Liver (tissue), 9 donors: ENCODE results near the gene RAMP3. TPM values are rescaled to one million over a fixed set of nuclear protein-coding genes. Genes with fewer than 3 reads are reported as not detected.

Source experiments
- DNase-seq: peaks from one replicate; pipeline ENCODE4 v3.0.0-alpha.2; 2017; ENCODE audit warnings: low spot score
- H3K27ac ChIP-seq, 2 donors: one replicate each; pipeline ENCODE4 v1.7.0; 2013; ENCODE audit warnings: inconsistent platforms in 2 of 2, low read length in 2 of 2, control low read depth in 1 of 2, low read depth in 1 of 2, mild to moderate bottlenecking in 1 of 2
- H3K27me3 ChIP-seq, 4 donors: one replicate each; pipeline versions ENCODE4 v1.6.1 to v1.7.0; 2013; ENCODE audit warnings: low read length in 3 of 4, inconsistent platforms in 1 of 4, mild to moderate bottlenecking in 1 of 4, moderate library complexity in 1 of 4; ENCODE audit not compliant: control insufficient read depth in 4 of 4, insufficient read depth in 4 of 4
- H3K36me3 ChIP-seq, 4 donors: one replicate each; pipeline versions ENCODE4 v1.6.1 to v1.7.0; 2013; ENCODE audit warnings: low read length in 3 of 4, mild to moderate bottlenecking in 3 of 4, low read depth in 1 of 4, moderate library complexity in 1 of 4; ENCODE audit not compliant: control insufficient read depth in 4 of 4, insufficient read depth in 3 of 4
- H3K4me1 ChIP-seq, 4 donors: one replicate each; pipeline versions ENCODE4 v1.6.1 to v1.7.0; 2013; ENCODE audit warnings: low read length in 3 of 4, mild to moderate bottlenecking in 3 of 4, moderate library complexity in 1 of 4; ENCODE audit not compliant: control insufficient read depth in 4 of 4, insufficient read depth in 4 of 4
- H3K4me3 ChIP-seq, 3 donors: one replicate each; pipeline versions ENCODE4 v1.6.1 to v1.7.0; 2013; ENCODE audit warnings: low read length in 3 of 3, control low read depth in 1 of 3, low read depth in 1 of 3, mild to moderate bottlenecking in 1 of 3
- H3K9ac ChIP-seq, 2 donors: one replicate each; pipeline ENCODE4 v1.7.0; 2013; ENCODE audit warnings: low read length in 2 of 2, mild to moderate bottlenecking in 2 of 2, moderate library complexity in 2 of 2, control low read depth in 1 of 2, low read depth in 1 of 2
- H3K9me3 ChIP-seq, 4 donors: one replicate each; pipeline versions ENCODE4 v1.6.1 to v1.7.0; 2013; ENCODE audit warnings: low read length in 3 of 4; ENCODE audit not compliant: control insufficient read depth in 4 of 4
- EGR1 ChIP-seq, 2 donors: IDR thresholded peaks; 2 replicates each; pipeline ENCODE4 v1.6.1; 2016 to 2018; ENCODE audit warnings: antibody characterized with exemption in 2 of 2, low read depth in 2 of 2
- FOXA1 ChIP-seq: IDR thresholded peaks from 2 replicates; pipeline ENCODE4 v1.6.1; 2016; ENCODE audit warnings: antibody characterized with exemption
- FOXA2 ChIP-seq: IDR thresholded peaks from 2 replicates; pipeline ENCODE4 v1.6.1; 2016; ENCODE audit warnings: antibody characterized with exemption
- GABPA ChIP-seq, 2 donors: IDR thresholded peaks in 1 of 2; conservative IDR thresholded peaks in 1 of 2; 2 replicates each; pipeline ENCODE4 v1.6.1; 2016; ENCODE audit warnings: antibody characterized with exemption in 2 of 2, mild to moderate bottlenecking in 1 of 2, moderate library complexity in 1 of 2
- HNF4A ChIP-seq, 2 donors: conservative IDR thresholded peaks; 2 replicates each; pipeline ENCODE4 v1.6.1; 2016; ENCODE audit warnings: antibody characterized with exemption in 2 of 2, mild to moderate bottlenecking in 2 of 2
- HNF4G ChIP-seq: IDR thresholded peaks from 2 replicates; pipeline ENCODE4 v1.6.1; 2016; ENCODE audit warnings: antibody characterized with exemption
- JUND ChIP-seq, 2 donors: IDR thresholded peaks; 2 replicates each; pipeline ENCODE4 v1.6.1; 2016; ENCODE audit warnings: antibody characterized with exemption in 2 of 2
- NR2F2 ChIP-seq: IDR thresholded peaks from 2 replicates; pipeline ENCODE4 v1.6.1; 2016; ENCODE audit warnings: antibody characterized with exemption
- RAD21 ChIP-seq, 2 donors: IDR thresholded peaks; 2 replicates each; pipeline ENCODE4 v1.6.1; 2016; ENCODE audit warnings: antibody characterized with exemption in 2 of 2, mild to moderate bottlenecking in 2 of 2
- REST ChIP-seq: IDR thresholded peaks from 2 replicates; pipeline ENCODE4 v1.6.1; 2016; ENCODE audit warnings: antibody characterized with exemption, mild to moderate bottlenecking
- RXRA ChIP-seq, 2 donors: IDR thresholded peaks; 2 replicates each; pipeline ENCODE4 v1.6.1; 2017 to 2018; ENCODE audit warnings: antibody characterized with exemption in 2 of 2, mild to moderate bottlenecking in 1 of 2
- SP1 ChIP-seq: IDR thresholded peaks from 2 replicates; pipeline ENCODE4 v1.6.1; 2018; ENCODE audit warnings: antibody characterized with exemption, mild to moderate bottlenecking
- TAF1 ChIP-seq: conservative IDR thresholded peaks from 2 replicates; pipeline ENCODE4 v1.6.1; 2016; ENCODE audit warnings: antibody characterized with exemption, mild to moderate bottlenecking
- YY1 ChIP-seq: IDR thresholded peaks from 2 replicates; pipeline ENCODE4 v1.6.1; 2016; ENCODE audit warnings: antibody characterized with exemption, mild to moderate bottlenecking
- WGBS: extraction: QIAGEN DNeasy Blood & Tissue Kit; methylation state at CpG from one replicate; pipeline ENCODE4 v1.1.7; 2013; 5-methylcytosine and 5-hydroxymethylcytosine counted together
- polyA plus RNA-seq, 2 donors: library from polyadenylated mRNA; stranded (reverse) in 1 of 2; unstranded in 1 of 2; fragments of 200-250 nt in 1 of 2; fragments of >200 nt in 1 of 2; fragmentation: Nextera tagmentation in 1 of 2; extraction: Ambion mirVana in 1 of 2; gene quantifications; one replicate each; pipeline versions ENCODE4 v1.2.1 to v1.2.3, GENCODE V29; 2013 to 2015
- total RNA-seq, 2 donors: library from RNA; depleted of rRNA; stranded (reverse); fragments of >200 nt; gene quantifications; one replicate each; pipeline ENCODE4 v1.2.3, GENCODE V29; 2014
- TF ChIP-seq, protein P1 (sequence below): fragments of 150-350 bp; IDR thresholded peaks from 2 replicates; pipeline ENCODE4 v1.5.1; 2017; ENCODE audit warnings: improper control_type of control experiment, low read depth, low read length; ENCODE audit not compliant: missing input control
- TF ChIP-seq, protein P2 (sequence below): IDR thresholded peaks from 2 replicates; pipeline ENCODE4 v1.6.1; 2016; ENCODE audit warnings: antibody characterized with exemption
- TF ChIP-seq, protein P3 (sequence below): IDR thresholded peaks from 2 replicates; pipeline ENCODE4 v1.6.1; 2016; ENCODE audit warnings: antibody characterized with exemption
- donor health status: healthy.
- donor health status: healthy.
- donor health status: healthy.
- donor health status: healthy.
- donor health status: healthy.

RAMP3 gene
- total and polyA plus RNA-seq, 4 donors: 2.3 to 30.0 (median 22.2) TPM

- TF ChIP-seq, protein P1, sequence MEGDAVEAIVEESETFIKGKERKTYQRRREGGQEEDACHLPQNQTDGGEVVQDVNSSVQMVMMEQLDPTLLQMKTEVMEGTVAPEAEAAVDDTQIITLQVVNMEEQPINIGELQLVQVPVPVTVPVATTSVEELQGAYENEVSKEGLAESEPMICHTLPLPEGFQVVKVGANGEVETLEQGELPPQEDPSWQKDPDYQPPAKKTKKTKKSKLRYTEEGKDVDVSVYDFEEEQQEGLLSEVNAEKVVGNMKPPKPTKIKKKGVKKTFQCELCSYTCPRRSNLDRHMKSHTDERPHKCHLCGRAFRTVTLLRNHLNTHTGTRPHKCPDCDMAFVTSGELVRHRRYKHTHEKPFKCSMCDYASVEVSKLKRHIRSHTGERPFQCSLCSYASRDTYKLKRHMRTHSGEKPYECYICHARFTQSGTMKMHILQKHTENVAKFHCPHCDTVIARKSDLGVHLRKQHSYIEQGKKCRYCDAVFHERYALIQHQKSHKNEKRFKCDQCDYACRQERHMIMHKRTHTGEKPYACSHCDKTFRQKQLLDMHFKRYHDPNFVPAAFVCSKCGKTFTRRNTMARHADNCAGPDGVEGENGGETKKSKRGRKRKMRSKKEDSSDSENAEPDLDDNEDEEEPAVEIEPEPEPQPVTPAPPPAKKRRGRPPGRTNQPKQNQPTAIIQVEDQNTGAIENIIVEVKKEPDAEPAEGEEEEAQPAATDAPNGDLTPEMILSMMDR: no peak
- TF ChIP-seq HNF4A (conservative IDR thresholded peaks at IDR 0.05) (no peak), FOXA1 (no peak)
- TF ChIP-seq, protein P2, sequence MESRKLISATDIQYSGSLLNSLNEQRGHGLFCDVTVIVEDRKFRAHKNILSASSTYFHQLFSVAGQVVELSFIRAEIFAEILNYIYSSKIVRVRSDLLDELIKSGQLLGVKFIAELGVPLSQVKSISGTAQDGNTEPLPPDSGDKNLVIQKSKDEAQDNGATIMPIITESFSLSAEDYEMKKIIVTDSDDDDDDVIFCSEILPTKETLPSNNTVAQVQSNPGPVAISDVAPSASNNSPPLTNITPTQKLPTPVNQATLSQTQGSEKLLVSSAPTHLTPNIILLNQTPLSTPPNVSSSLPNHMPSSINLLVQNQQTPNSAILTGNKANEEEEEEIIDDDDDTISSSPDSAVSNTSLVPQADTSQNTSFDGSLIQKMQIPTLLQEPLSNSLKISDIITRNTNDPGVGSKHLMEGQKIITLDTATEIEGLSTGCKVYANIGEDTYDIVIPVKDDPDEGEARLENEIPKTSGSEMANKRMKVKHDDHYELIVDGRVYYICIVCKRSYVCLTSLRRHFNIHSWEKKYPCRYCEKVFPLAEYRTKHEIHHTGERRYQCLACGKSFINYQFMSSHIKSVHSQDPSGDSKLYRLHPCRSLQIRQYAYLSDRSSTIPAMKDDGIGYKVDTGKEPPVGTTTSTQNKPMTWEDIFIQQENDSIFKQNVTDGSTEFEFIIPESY: no peak
Measured at GRCh38 chr7:45181991-45182855, 24.6 kb downstream of the RAMP3 start (continued).

DNA sequence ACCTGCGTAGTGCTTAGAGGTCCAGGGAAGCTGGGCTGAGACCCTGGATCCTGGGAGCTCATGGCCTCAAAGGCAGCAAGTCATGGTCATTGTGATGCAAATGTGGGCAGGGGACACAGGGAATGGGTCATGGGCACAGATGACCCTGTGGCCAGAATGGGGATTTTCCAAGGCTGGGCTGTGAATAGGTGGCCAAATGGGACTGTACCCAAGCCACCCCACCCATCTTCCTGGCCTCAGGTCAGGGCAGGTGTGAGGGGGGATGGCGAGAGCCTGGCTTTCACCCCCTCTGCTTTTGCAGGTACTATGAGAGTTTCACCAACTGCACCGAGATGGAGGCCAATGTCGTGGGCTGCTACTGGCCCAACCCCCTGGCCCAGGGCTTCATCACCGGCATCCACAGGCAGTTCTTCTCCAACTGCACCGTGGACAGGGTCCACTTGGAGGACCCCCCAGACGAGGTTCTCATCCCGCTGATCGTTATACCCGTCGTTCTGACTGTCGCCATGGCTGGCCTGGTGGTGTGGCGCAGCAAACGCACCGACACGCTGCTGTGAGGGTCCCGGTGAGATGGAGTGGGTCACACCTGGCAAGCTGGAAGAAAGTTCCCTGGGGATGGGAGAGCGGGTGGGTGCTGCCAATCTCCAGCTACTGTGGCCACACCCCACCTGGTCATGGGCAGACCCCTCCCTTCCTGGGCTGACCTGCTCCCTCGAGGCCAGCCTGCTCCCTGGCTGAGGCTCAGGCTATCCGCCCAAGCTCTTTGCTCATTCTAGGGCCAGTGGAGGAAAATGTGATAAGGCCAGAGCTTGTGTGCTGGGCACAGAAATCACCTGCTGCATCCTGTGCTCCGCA, 25.5 kb downstream of the RAMP3 start:
- Histone ChIP-seq H3K9me3 (no peaks in the 10 kb centered on the region), H3K9ac (no peak overlapping the region), H3K36me3 (no peaks in the 10 kb centered on the region), H3K4me3 (no peak overlapping the region), H3K27me3 (no peaks in the 10 kb centered on the region), H3K27ac (no peak overlapping the region), H3K4me1 (no peaks in the 10 kb centered on the region)
- no peak for DNase-seq
- WGBS: 86% methylated on average over 21 of the region's 21 CpGs
- TF ChIP-seq HNF4G (no peak), SP1 (no peak), NR2F2 (no peak), TAF1 (no peak), REST (no peak), JUND (IDR thresholded peaks at IDR 0.05) (no peak), RAD21 (IDR thresholded peaks at IDR 0.05) (no peak), FOXA2 (no peak), YY1 (no peak), GABPA (IDR thresholded peaks at IDR 0.05 in 1 of 2, conservative IDR thresholded peaks at IDR 0.05 in 1 of 2) (no peak), RXRA (IDR thresholded peaks at IDR 0.05) (no peak), HNF4A (conservative IDR thresholded peaks at IDR 0.05) (no peak), EGR1 (IDR thresholded peaks at IDR 0.05; ENCODE audit: low read depth in 2 of 2) (no peak), FOXA1 (no peak)
- TF ChIP-seq, protein P1: no peak
- TF ChIP-seq, protein P3, sequence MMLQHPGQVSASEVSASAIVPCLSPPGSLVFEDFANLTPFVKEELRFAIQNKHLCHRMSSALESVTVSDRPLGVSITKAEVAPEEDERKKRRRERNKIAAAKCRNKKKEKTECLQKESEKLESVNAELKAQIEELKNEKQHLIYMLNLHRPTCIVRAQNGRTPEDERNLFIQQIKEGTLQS: no peak
